Stimulated activated CD4-positive, alpha-beta T cell treated with anti-CD3 and anti-CD28 coated beads, Interleukin-1b, Interleukin-23, amount 100 ng/mL, for 48 hours (primary cell): ENCODE data around the gene LRRN4.

Experiments used
- DNase-seq: peaks from one replicate; pipeline ENCODE4 v3.0.0-alpha.2; 2020

The LRRN4 gene

GRCh38 chr20:6053776-6054688 is at the start of gene LRRN4:
LRRN4 (minus strand) TSS chr20:6054060; CDS start chr20:6052799, 1,261 bp downstream.
- no peak for DNase-seq

GRCh38 chr20:6103301-6103700 is 49.4 kb upstream of the LRRN4 start:
- DNase-seq = no peak

GRCh38 chr20:6101346-6101745 is 47.5 kb upstream of the LRRN4 start:
- no peak for DNase-seq

GRCh38 chr20:6100246-6100645 is 46.4 kb upstream of the LRRN4 start:
- DNase-seq = no peak

- no peak for DNase-seq
Measured at GRCh38 chr20:6099819-6100218, 46.0 kb upstream of the LRRN4 start.

- no peak for DNase-seq
Measured at GRCh38 chr20:6095409-6095808, 41.5 kb upstream of the LRRN4 start.

- DNase-seq = no peak
Measured at GRCh38 chr20:6094565-6094964, 40.7 kb upstream of the LRRN4 start.

GRCh38 chr20:6094063-6094462 is 40.2 kb upstream of the LRRN4 start:
- DNase-seq = no peak

- no peak for DNase-seq
Measured at GRCh38 chr20:6091661-6092060, 37.8 kb upstream of the LRRN4 start.

GRCh38 chr20:6086868-6087267 is 33.0 kb upstream of the LRRN4 start:
- no peak for DNase-seq

GRCh38 chr20:6083926-6084325 is 30.1 kb upstream of the LRRN4 start:
- no peak for DNase-seq

GRCh38 chr20:6081236-6081635 is 27.4 kb upstream of the LRRN4 start:
- no peak for DNase-seq

- DNase-seq = no peak
Measured at GRCh38 chr20:6079016-6079415, 25.2 kb upstream of the LRRN4 start.

GRCh38 chr20:6075428-6076219 is 21.8 kb upstream of the LRRN4 start:
- no peak for DNase-seq

- DNase-seq = no peak
Measured at GRCh38 chr20:6074784-6075183, 20.9 kb upstream of the LRRN4 start.

GRCh38 chr20:6074145-6074561 is 20.3 kb upstream of the LRRN4 start:
- no peak for DNase-seq

- no peak for DNase-seq
Measured at GRCh38 chr20:6070829-6071695, 17.2 kb upstream of the LRRN4 start.

- no peak for DNase-seq
Measured at GRCh38 chr20:6069669-6070068, 15.8 kb upstream of the LRRN4 start.

GRCh38 chr20:6067763-6068318 is 14.0 kb upstream of the LRRN4 start:
- no peak for DNase-seq

GRCh38 chr20:6066582-6066981 is 12.7 kb upstream of the LRRN4 start:
- DNase-seq = no peak

GRCh38 chr20:6061544-6061943 is 7.7 kb upstream of the LRRN4 start:
- no peak for DNase-seq

GRCh38 chr20:6060213-6060612 is 6.4 kb upstream of the LRRN4 start:
- no peak for DNase-seq
